AG04450 (cell line): ENCODE data around the gene HYAL1. TPM values are rescaled to one million over a fixed set of nuclear protein-coding genes. Genes with fewer than 3 reads are reported as not detected.
A peak's percentile ranks its signal among the peaks of the same experiment; 100 is the strongest.

Experiments used
- CTCF ChIA-PET: fragments of 300-600, 350-600 bp; formaldehyde crosslinking; extraction: SDS; loops from one replicate; lab custom pipeline; 2022; ENCODE audit warnings: antibody characterized with exemption, inconsistent platforms; lab: Charles Lee
- POLR2A ChIA-PET: fragments of 350-600 bp; formaldehyde crosslinking; extraction: SDS; loops from one replicate; lab custom pipeline; 2021; ENCODE audit warnings: antibody characterized with exemption, inconsistent platforms; lab: Yijun Ruan, JAX
- DNase-seq: peaks from one replicate; pipeline ENCODE4 v3.0.0-alpha.2; 2011; ENCODE audit warnings: low read depth, low spot score
- H3K27ac ChIP-seq: one replicate; pipeline ENCODE4 v1.5.1; 2012; ENCODE audit warnings: low read depth, low read length, control low read depth
- H3K27me3 ChIP-seq: one replicate; pipeline ENCODE4 v1.6.0; 2012; ENCODE audit warnings: low read length; ENCODE audit not compliant: control insufficient read depth, insufficient read depth
- H3K4me3 ChIP-seq: 2 replicates; pipeline ENCODE4 v1.5.1; 2011; ENCODE audit warnings: mild to moderate bottlenecking, low read depth, low read length, control low read depth
- H3K9me3 ChIP-seq: 2 replicates; pipeline ENCODE4 v1.5.1; 2012; ENCODE audit warnings: low read length; ENCODE audit not compliant: control insufficient read depth, insufficient read depth
- polyA plus RNA-seq: library from polyadenylated mRNA; depleted of rRNA; stranded (reverse); fragments of >200 nt; gene quantifications from 2 replicates; pipeline ENCODE4 v1.2.3, GENCODE V29; 2011
- TF ChIP-seq, protein P1 (sequence below): IDR thresholded peaks from 2 replicates; pipeline ENCODE4 v1.5.1; 2011; ENCODE audit warnings: low read depth, low read length, control low read depth, inconsistent platforms

HYAL1 gene
- polyA plus RNA-seq, 1 experiment = 0.32 TPM

DNA sequence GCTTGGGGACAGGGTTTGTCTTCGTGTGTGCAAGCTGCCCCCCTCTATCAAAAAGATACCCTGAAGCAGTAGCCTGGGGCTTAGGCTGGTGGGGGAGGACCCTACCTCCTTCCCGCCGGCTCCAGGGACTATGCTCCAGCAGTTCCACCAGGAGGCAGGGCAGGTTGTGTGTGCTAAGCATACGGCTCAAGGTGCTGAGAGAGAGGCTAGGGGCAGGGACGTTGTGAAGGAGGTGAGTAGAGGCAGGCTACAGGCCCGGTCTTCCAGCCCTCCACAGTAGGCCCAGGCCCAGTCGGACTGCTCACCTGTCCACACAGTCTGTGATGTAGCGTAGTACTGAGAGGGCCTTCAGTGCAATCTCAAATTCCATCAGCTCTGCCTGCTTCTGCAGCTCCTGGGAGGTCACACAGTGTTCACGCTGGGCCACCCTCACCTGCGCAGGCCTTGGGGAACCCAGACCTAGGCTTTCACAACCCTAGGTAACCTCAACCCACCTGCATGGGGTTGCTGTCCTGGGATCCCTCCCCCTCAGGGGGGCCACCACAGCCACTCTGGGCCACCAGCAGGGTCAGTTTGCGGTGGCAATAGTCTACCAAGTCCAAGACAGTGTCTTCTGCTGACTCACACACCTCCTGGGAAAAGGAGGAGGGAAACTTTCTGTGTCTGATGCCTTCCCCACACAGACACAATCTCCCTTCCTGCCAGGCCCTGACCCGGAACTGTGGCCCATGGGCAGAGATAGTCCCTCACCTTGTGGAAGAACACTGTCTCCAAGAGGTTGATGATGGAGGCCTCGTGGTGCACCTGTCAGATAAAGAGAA, 39.6 kb upstream of the HYAL1 start:
- POLR2A ChIA-PET = no interaction called here
- Histone ChIP-seq H3K27me3 (no peaks in the 10 kb centered on the region), H3K27ac (no peak overlapping the region), H3K9me3 (no peaks in the 10 kb centered on the region), H3K4me3 (no peak overlapping the region)
- CTCF ChIA-PET = interaction anchor here (1.0 to 1.1 kb wide), 2 partner anchors 200 to 207 kb away, joined by 3 read pairs; no protein-coding TSS in a partner anchor
- DNase-seq = no peak
- TF ChIP-seq, protein P1, sequence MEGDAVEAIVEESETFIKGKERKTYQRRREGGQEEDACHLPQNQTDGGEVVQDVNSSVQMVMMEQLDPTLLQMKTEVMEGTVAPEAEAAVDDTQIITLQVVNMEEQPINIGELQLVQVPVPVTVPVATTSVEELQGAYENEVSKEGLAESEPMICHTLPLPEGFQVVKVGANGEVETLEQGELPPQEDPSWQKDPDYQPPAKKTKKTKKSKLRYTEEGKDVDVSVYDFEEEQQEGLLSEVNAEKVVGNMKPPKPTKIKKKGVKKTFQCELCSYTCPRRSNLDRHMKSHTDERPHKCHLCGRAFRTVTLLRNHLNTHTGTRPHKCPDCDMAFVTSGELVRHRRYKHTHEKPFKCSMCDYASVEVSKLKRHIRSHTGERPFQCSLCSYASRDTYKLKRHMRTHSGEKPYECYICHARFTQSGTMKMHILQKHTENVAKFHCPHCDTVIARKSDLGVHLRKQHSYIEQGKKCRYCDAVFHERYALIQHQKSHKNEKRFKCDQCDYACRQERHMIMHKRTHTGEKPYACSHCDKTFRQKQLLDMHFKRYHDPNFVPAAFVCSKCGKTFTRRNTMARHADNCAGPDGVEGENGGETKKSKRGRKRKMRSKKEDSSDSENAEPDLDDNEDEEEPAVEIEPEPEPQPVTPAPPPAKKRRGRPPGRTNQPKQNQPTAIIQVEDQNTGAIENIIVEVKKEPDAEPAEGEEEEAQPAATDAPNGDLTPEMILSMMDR = no peak

DNA sequence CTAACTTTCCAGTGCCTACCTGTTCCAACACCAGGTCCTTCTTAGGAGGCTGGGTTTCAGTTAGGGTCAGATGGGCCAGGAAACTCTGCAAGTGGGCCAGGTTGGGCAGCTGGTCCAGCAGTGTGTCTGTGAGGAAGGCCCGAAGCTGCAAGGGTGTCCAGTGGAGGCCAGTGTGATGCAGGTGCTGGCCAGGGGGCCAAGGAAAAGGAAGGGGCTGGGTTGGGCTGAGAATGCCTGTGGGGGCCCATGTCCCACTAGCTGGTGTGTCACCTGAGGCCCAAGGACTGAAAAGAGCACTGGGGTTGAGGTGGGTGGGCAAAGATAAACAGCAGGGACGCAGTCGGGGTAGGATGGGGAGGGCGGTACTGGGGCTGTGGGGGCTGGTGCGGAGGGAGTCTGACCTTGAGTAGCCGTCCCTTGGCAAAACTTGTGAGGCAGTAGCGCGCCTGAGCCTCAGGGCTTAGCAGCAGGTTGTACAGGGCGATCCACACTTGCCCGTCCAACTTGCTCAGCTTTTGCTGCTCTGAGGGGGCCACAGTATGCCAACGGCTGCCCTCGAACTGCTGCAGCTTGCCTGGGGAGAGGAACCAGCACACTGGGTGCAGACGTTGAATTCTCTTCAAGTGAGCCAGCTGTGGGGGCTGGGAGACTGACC, 38.7 kb upstream of the HYAL1 start:
- Histone ChIP-seq H3K27me3 (no peaks in the 10 kb centered on the region), H3K27ac (no peak overlapping the region), H3K9me3 (no peaks in the 10 kb centered on the region; the same call in 1 of the 2 replicates), H3K4me3 (no peak overlapping the region)
- no peak for DNase-seq
- POLR2A ChIA-PET = no interaction called here
- CTCF ChIA-PET = no interaction called here
- TF ChIP-seq, protein P1 = no peak

GRCh38 chr3:50341537-50341936, 38.2 kb upstream of the HYAL1 start:
- peak overlapping the region; percentile 58 for H3K4me3 ChIP-seq
- H3K9me3 ChIP-seq = no peaks in the 10 kb centered on the region; the same call in 1 of the 2 replicates
- TF ChIP-seq, protein P1 = no peak
- ChIA-PET POLR2A (interaction anchor here (0.6 to 1.0 kb wide), 2 partner anchors 12 to 81 kb away, joined by 3 to 5 read pairs; no protein-coding TSS in a partner anchor), CTCF (no interaction called here)
- no peak overlapping the region for H3K27ac ChIP-seq
- DNase-seq = no peak
- H3K27me3 ChIP-seq = no peaks in the 10 kb centered on the region

GRCh38 chr3:50340448-50341329, 37.3 kb upstream of the HYAL1 start, which contains the start of gene RASSF1:
TSS of gene RASSF1 (minus strand) at chr3:50340836. CDS start at chr3:50340805, 31 bp downstream.
- Histone ChIP-seq H3K4me3 (peak within 1 kb of the TSS; percentile 58), H3K27me3 (no peaks in the 10 kb centered on the region), H3K9me3 (no peaks in the 10 kb centered on the region; the same call in 1 of the 2 replicates), H3K27ac (peak within 1 kb of the TSS; percentile 65)
- ChIA-PET CTCF (interaction anchor here (1.1 kb wide), 1 partner anchor 16 kb away, joined by 4 read pairs; no protein-coding TSS in a partner anchor), POLR2A (interaction anchor here (0.6 to 1.0 kb wide), 4 partner anchors 10 to 82 kb away, joined by 3 to 9 read pairs (median 5); partner anchors contain the start of genes CYB561D2 and NPRL2)
- TF ChIP-seq, protein P1 = no peak
- no peak for DNase-seq
